HG03097 (cell line): ENCODE data around the gene ALLC.
"Not testable (repeated sequence)": the region's sequence is repeated elsewhere in the genome, so short reads cannot be mapped to it uniquely, and the experiment has no call there.

Experiments used
- ATAC-seq: cut with Tn5 transposase; IDR thresholded peaks from one replicate; pipeline ENCODE4 v1.9.1; 2021; ENCODE audit not compliant: unreplicated experiment, low FRiP score

Gene ALLC

DNA sequence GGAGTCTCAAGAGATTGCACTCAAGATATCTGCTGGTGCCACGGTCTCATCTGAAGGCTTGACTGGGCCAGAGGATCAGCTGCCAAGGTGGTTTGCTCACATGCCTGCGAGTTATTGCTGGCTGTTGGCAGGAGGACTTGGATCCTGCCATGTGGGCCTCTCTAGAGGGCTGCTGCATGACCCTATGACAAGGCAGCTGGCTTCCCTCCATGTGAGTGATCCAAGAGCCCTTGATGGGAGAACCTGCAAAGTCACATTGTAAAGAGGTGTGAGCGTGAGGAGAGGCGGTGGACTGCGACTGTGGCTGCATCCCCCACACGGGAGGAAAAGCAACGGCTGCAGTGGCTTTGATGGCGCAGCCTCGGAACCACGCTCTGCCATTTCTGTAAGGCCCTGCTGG, 4.0 kb upstream of the ALLC start:
- no peak for ATAC-seq

DNA sequence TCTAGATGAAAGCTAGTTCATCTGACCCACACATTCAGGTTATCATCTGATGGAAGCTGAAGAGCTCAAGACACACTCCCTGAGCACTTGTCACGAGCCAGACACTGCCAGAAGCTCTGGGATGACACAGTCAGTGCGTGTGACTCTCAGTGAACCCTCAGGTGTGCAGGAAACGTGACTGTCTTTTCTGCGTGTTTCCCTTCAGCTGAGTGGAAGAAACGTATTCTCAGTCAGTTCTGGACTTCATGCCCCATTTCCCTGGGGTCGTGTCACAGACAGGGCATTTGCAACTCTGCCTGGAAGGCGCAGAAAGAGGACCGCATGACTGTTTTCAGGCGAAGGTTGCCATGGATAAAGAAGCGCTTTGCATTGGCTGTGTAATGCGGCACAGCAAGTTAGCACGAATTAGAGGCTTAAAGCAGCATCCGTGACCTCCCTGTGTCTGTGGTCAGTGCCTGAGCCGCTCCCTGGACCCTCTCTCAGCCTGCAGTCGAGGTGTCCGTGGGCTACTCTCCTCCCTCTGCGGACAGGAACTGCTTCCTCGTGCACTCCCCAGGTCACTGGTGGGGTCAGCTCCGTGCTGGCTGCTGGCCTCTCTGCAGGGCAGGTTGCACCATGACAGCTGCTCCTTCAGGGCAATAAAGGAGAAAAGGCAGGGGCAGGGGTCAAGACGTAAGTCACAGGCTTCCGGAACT, 3.3 kb upstream of the ALLC start:
- no peak for ATAC-seq

DNA sequence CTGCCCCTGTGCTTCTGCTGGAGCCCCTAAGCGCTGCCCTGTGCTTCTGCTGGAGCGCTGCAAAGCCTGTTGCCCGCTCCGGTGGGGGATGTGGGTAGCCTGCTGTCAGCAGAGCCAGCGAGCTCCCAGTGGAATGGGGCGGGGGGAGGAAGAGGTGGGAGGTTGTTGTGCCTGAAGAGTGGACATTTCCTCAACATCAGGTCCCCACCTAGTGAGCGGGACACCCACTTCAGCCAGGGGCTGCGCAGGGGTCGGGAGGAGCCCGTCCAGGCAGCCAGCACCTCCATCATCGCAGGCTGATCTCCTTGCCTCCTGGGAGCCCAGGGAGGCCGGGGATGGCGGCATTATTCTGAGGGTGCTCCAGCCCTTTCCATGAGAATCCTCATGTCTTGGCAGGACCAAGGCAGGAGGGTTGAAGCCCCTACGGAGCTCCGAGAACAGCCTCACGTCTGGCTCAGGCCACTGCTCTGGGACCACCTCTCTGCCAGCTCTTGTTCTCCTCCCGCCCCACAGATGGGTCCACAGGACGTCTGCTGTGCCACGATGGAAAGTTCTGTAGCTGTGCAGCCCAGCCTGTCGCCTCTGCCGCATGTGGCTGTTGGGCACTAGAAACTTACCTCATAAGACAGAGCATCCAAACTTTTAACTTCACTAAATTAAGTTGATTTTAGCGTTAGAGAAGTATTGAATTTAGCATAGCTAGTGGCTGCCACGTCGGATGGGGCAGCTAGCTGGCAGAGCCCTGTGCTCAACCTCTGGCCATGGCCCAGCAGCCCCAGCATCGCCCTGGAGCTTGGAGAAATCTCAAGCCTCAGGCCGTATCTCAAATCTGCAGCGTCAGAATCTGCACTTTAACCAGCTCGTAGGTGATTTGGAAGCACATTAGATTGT, 1.9 kb upstream of the ALLC start:
- ATAC-seq, result no peak

DNA sequence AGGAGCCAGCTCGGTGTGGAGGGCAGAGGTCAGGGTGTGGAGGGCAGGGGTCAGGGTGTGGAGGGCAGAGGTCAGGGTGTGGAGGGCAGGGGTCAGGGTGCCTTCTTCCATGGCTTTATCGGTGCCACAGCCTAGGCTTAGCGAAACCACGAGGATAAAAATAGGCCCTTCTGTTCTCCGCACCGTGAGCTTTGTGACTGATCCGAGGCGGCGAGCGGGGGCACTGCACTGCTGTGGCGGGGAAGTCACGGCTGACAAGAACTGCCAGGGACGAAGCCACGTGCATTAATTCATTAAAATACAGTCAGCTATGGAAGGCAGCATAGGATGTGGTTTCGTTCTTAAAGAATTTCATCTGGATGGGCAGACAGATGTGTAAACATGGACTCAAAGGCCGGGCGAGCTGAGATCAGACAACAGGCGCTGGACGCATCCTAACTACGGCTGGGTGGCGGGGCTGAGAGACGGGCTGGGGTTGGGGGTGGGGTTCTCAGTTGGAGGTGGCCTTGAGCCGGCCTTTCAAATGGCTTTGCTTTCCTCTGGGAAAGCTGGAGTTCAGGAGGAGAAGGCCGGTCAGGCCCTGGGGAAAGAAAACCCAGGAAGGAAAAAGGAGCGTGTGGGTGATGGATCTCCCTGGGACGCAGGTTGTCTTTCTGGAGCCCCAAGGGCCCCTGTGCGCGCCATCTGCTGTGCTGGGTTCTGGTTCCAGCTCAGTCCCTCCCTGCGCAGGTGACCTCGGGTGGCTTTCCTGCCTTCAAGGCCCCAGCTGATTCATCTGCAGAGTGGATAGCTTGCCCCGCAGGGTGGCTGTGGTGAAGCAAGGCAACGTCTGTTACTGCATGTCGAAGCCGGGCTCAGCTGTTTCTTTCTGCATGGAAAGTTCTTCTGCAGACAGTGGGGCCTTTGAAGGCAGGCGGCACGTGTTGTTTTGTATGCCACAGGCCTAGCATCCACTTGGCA, 958 bp upstream of the ALLC start:
- ATAC-seq, result no peak

DNA sequence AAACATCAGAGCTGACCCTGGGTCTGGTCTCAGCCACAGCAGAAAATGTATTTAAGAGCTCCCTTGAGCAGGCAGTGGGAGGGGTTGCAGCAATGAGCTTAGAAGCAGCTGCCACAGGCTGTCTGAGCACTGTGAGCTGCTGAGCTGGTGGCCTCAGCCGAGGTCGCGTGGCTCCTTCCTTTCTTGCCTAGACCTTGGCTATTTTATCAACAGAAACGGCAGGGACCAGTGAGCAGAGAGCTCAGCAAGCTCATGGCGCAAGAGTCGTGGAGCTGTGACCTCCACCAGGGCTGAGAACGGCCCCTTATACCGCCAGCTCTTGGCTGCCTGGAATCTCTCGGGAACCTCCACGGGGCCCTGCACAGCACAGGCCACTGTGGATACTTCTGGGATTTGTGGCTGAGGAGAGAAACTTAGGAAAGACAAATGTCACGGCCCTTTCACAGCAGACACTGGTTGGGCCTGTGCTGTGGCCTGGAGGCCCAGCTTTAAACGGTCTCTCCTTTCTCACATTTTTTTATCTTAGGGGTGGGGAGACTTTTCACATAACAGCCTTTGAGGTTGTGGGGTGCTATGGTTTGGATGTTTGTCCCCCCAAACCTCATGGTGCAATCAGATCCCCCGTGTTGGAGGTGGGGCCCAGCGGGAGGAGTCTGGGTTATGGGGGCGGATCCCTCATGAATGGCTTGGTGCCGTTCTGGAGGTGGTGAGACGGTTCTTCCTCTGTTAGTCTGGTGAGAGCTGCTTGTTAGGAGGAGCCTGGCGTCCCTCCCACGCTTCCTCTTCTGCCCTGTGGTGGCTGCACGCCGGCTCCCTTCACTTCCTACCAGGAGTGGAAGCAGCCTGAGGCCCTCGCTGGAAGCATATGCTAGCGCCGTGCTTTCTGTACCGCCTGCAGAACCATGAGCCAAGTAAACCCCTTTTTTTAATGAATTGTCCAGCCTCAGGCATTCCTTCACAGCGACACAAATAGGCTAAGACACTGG, 1.7 kb downstream of the ALLC start:
- no peak for ATAC-seq

DNA sequence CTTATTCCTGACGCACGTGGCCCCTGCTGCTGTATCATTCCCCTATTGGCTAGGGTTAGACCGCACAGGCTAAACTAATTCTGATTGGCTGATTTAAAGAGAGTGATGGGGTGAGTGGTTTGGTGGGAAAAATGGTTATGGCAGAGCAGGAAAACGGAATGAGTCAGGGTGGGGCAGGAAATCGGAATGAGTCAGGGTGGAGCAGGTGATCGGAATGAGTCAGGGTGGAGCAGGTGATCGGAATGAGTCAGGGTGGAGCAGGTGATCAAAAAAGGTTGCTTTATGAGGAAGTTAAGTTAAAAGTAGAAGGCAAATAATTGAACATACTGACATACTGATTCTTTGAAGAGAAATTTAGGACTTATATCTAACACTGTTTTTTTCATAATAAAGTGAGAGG, 2.6 kb downstream of the ALLC start:
- not testable (repeated sequence) for ATAC-seq

DNA sequence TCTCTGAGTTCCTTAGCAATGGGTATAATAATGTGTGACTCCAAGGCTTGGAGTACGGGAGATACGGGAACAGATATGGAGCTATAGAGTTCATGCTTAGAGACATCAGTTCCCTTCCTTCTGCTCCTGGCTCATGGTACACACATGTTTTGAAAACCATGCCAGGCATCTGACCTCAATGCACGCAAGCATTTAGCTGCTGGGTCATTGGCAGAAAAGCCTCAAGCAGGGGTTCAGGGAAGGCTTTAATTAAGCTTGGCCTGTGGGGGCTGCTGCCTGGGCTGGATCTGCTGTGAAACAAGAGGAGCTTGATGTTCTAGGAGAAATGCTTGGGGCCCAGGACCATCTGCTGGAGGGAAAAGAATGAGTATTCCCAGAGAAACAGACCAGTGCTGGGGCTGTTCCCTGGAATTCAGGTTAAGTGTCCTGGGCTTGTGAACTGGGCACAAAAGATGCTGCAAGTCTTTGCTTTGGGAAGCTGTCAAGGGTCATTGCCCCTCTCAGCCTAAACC, 3.2 kb downstream of the ALLC start:
- no peak for ATAC-seq

DNA sequence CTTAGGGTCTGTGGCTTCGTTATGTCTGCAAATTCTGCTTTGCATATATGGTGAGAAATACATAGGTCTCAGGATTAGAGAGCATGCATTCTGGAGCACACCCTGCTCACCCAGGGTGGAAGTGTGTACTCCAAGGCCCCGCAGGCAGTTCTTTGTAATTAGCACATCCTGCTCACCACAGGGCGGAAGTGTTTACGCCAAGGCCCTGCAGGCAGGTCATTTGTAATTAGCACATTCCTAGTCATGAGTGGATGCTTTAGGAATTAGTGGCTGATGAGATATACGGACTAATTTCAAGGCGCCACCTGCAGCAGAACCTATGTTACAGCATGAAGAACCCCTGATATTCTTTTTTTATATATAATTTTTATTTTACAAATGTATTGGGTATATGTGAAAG, 4.2 kb downstream of the ALLC start:
- no peak for ATAC-seq

DNA sequence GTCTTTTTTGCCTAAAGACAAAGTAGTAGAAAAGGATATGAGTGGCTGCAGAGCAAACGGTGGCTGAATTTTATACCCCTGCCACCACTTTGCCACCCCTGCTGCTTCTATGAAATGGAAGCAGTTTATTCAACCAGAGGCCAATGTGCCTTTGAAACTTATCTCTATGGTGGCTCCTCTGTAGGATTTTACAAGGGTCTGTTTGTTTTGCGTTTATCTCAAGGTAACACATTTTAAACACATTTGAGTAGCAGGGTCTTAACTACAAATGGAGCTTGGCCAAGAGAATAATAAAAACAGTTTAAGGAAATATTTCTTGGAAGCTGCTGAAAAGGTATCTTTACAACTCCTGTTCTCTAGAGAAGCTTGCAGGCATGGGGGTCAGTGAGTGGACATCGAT, 6.1 kb downstream of the ALLC start:
- ATAC-seq, result no peak

DNA sequence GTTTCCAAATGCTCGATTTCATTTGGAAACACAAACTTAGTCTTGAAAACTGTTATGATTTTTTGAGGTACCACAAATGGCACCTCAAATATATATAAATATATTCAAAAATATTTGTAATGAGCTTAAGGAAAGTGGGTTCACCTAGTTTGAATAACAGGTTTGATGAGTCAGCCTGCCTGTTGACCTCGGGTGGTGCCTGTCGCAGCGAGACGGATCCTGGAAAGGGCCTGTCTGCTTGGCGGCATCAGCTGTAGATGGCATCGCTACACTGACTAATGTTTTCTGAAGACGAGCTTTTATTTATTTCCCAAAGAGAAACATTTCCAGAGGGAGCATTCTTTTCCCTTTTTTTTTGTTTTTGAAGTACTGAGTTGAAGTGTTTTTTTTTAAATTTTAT, 6.9 kb downstream of the ALLC start:
- no peak for ATAC-seq

DNA sequence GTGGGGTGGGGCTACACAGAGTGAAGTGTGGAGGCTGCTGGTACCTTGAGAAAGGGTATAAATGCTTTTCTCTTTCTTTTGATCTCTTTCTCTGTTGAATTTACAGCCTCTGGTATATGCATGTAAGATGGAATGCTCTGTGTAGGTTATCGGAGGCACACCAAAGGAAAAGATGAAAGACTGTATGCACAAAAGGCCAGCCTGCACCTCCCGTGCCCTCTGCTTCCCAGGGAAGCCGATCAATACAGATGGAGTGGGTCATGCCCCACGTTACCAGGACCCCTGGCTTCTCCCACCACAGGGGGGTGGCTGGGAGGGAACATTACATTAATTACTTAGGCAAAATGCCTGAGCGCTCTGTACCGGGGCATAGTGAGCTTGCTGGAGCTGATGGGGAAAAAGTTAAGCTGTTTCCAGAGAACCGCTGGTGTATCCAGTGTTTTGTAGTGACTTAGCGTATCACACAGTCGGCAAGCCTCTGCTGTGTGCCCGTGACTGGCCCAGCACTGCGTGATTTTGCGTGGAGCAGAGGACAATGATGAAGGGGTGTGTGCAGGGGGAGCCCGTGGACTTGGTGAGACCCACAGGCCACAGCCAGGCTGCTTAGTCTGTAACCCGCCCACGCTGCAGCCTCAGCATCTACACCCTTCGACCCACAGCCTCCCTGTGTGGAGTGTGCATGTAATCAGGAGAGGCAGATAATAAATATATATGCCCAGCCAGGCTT, 8.0 kb downstream of the ALLC start:
- ATAC-seq, result no peak

DNA sequence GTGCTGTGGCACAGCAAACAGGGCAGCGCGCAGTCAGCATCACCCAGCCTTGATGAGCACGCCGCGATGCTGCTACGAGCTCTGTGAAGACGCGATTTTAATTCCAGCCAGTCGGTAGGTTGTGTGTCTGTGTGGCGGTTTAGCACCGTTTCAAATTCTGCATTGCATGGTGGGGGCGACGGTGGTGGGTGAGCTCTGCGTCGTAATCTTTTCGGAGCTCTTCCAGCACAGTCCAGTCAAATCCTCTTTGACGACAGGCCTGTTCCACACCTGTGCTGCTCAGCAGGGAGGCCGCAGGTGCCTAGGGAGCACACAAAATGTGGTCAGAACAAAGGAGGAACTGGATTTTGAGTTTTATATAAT, 8.6 kb downstream of the ALLC start:
- ATAC-seq, result no peak

DNA sequence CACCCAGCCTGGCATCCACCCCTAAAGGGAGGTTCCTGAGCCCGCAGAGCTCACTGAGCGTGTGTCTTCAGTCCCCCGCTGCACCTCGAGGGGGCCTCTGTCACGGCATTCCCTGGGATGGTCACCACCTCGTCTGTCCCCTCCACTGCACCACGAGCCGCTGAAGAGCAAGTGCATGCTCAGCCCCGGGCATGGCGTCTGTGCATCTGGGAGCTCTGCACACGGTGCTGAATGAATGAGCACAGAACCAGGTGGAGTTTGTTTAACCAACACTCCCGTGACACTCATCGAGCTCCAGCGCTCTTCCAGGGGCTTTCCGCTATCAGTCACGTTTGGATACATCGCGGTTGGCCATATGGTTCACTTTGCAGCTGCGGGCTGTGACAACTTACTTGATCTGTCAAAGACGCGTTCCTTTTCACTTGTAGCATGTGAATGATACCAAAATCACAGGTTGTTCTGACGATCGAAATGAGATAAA, 9.2 kb downstream of the ALLC start:
- ATAC-seq, result no peak

DNA sequence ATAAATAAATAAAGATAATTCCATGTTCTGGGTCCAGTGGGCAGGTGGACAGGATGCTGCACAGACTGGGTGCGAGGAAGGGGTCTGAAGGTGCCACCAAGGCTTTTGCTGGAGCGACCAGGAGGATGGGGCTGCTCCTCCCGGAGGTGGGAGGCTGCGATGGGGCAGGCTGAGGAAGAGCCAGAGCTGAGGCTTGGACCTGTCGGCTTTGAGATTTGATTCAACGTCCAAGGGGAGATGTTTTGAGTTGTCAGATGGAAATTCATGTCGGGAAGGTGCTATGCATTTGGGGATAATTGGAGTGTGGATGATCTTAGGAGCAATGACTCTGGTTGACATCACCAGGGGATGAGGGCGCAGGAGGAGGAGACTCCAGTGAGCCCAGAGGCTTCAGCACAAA, 11.7 kb downstream of the ALLC start:
- ATAC-seq, result no peak

DNA sequence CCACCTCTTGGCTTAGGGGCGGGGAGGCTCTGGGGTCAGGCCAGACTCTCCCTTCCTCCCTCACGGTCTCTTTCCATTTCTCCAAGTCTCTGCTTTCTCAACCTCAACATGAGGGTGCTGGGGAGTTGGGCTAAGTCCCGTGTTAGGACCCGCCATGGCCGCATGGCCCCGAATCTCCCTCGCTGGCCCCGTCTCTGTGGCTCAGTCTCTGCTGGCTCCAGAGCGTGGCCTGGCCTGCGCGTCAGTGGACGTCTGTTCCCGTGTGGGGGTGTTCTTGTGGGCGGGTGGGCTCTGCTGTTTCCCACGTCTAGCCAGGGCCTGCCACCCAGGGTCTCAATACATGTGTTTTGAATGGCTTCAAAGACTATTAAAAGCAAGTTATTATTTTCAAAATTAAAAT, 12.4 kb downstream of the ALLC start:
- no peak for ATAC-seq

DNA sequence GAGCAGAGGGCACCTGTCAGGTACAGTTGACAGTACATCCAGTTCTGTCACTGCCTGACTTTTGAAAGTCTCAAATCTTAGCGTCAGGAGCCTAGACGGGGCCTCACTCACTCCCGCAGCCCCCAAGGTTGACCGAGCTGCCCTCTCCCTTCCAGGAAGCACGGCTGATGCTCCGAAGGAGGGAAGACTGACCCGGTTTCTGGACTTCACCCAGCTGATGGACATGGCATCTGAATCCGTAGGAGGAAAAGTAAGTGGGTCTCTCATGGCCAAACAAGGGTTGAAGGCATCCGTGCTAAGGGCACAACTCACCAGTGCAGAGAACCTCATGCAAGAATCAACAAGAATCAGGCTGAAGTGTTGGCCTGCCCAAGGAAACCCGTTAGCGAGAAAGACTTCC, 12.9 kb downstream of the ALLC start:
- ATAC-seq, result no peak

DNA sequence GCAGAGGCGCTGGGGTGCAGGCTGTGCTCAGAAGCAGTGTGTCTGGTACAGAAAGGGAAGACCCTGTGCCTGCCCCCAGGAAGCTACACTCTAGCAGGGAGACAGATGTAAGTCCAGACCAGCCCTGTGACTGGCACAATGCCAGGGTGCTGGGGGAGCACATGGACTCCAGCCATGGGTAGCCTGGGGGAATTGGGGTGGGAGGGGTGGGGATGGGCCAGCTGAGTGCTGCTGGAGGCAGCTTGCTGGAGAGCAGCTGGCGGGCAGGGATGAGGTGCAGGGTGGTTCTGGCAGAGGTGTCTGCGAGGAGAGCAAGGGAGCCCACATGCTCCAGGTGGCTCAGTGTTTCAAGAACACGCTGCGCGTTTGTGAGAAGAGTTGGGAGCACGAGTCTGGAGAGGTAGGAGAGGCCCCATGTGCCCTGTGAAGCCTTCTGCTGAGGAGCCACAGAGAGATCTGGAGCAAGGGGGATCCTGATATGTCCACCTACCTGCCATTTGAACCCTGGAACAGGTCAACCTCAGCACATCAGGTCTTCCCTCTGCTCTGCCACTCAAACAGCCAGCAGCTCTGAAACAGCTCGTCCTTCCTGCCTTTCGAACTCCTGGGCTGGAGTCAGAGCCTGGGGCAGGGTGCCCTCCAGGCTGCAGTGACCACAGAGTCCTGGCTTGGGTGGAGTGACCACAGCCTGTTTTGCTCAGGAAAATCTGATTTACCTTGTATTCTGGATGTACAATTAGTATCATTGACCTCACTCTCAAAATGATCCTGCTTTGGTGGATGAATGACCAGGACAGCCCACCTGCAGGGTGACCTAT, 15.1 kb downstream of the ALLC start:
- no peak for ATAC-seq
